Measurements from ENCODE around the gene NQO2.

DNA sequence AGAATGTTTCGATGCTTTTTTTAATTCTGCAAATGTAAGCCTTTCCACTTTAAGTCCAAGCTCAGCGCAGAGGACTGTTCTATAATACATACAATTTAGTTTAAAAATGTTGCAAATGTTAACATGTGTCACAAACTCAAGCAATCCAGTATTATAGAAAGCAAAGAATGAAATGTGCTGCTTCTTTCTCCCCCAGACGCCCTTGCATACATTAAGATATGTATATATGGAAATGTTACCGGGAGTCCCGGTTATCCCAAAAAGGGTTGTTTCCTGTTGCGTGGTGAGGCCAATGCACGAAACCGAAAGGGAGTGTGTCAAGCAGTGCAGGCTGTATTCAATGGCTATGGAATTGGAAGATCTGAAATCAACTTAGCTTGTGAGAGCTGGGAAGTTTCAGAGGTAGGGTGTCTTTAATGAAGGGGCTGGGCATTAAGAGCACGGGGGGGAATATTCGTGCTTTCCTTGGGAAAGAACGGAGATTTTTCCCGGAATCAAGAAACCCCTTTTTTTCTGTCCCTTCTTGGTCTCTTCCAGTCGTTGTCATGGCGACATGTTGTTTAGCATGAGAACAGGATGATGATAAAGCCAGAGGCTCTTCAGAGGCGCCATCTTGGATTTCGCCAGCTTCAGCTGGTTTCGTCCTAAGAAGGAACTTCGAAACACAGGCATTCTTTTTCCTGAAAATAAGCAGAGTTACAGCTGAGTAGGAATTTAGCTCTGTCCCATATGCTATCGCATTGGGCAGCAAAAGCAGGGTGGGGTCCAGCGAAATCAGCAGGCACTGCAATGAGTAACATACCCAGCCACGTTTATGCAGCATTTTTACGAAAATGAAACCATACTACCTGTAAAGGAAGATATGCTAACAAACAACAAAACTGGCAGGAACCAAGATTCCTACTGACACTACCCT, 10.1 kb upstream of the NQO2 start:
- no peak for TF ChIP-seq SP1 (IDR thresholded peaks at IDR 0.05)
- TF ChIP-seq FOXM1 (IDR thresholded peaks at IDR 0.05; ENCODE audit: borderline replicate concordance), result no peak
- no peak for TF ChIP-seq HDGF (IDR thresholded peaks at IDR 0.05; ENCODE audit: borderline replicate concordance)
- TF ChIP-seq ARNT (IDR thresholded peaks at IDR 0.05), result no peak
- peak; percentile 90 for TF ChIP-seq BHLHE40 (IDR thresholded peaks at IDR 0.05; ENCODE audit: borderline replicate concordance)
- no peak for TF ChIP-seq TARDBP (IDR thresholded peaks at IDR 0.05)
- TF ChIP-seq PKNOX1 (IDR thresholded peaks at IDR 0.05), result no peak
- TF ChIP-seq NFRKB (IDR thresholded peaks at IDR 0.05), result peak; percentile 76
- no peak for TF ChIP-seq SUZ12 (IDR thresholded peaks at IDR 0.05)
